ENCODE measurements around the gene STPG3. TPM values are rescaled to one million over a fixed set of nuclear protein-coding genes. Genes with fewer than 3 reads are reported as not detected.

Gene STPG3
- total and polyA plus RNA-seq, 9 of the 15 experiments (the other 6 are each of a cell fraction or from before 2014, with no cell fraction given), result not detected

DNA sequence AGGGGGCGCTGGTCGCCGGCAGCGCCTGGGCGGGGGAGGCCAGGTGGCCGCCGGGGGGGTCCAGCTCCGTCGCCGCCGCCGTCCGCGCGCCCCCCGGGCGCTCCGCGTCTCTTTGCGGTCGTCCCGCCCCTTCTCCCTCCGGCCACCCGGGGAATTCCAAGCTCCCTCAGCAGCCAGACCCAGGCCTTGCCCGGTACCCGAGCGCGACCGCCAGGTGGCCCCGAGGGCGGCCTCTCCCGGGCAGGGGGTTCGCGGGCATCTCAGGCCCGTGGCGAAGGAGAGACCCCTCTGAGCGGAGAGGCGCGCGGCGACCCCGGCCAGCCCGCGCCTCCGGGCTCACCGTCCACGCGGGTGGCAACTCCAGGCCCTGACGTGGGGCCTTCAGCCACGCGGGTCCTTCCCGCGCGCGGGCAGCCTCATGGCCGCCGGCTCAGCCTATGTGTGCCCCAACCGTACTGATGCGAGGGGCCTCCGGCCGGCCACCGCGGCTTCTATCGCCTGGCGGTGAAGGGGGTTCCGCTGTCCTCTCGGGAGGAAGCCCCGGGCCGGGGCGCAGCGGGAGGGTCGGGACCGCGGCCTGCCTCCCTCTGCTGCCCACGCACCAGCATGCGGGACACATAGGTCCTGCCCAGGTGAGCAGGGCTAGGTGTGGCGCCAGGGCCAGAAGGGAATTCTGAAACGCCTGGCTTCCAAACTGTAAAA, 51.5 kb downstream of the STPG3 start (continued):
- TF ChIP-seq ETS2 (tag; IDR thresholded peaks at IDR 0.05; ENCODE audit: borderline replicate concordance, poor library complexity, severe bottlenecking), result no peak
- no peak for TF ChIP-seq ZNF785 (CRISPR knock-in tag; IDR thresholded peaks at IDR 0.05)
- TF ChIP-seq, protein P1, sequence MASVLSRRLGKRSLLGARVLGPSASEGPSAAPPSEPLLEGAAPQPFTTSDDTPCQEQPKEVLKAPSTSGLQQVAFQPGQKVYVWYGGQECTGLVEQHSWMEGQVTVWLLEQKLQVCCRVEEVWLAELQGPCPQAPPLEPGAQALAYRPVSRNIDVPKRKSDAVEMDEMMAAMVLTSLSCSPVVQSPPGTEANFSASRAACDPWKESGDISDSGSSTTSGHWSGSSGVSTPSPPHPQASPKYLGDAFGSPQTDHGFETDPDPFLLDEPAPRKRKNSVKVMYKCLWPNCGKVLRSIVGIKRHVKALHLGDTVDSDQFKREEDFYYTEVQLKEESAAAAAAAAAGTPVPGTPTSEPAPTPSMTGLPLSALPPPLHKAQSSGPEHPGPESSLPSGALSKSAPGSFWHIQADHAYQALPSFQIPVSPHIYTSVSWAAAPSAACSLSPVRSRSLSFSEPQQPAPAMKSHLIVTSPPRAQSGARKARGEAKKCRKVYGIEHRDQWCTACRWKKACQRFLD (CRISPR knock-in tag; IDR thresholded peaks at IDR 0.05), result peak; percentile 74
- no peak for TF ChIP-seq ZC3H11A (IDR thresholded peaks at IDR 0.05; ENCODE audit: low read depth, low read length)
- TF ChIP-seq, protein P2, sequence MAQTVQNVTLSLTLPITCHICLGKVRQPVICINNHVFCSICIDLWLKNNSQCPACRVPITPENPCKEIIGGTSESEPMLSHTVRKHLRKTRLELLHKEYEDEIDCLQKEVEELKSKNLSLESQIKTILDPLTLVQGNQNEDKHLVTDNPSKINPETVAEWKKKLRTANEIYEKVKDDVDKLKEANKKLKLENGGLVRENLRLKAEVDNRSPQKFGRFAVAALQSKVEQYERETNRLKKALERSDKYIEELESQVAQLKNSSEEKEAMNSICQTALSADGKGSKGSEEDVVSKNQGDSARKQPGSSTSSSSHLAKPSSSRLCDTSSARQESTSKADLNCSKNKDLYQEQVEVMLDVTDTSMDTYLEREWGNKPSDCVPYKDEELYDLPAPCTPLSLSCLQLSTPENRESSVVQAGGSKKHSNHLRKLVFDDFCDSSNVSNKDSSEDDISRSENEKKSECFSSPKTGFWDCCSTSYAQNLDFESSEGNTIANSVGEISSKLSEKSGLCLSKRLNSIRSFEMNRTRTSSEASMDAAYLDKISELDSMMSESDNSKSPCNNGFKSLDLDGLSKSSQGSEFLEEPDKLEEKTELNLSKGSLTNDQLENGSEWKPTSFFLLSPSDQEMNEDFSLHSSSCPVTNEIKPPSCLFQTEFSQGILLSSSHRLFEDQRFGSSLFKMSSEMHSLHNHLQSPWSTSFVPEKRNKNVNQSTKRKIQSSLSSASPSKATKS (CRISPR knock-in tag; IDR thresholded peaks at IDR 0.05), result no peak
- TF ChIP-seq, protein P3, sequence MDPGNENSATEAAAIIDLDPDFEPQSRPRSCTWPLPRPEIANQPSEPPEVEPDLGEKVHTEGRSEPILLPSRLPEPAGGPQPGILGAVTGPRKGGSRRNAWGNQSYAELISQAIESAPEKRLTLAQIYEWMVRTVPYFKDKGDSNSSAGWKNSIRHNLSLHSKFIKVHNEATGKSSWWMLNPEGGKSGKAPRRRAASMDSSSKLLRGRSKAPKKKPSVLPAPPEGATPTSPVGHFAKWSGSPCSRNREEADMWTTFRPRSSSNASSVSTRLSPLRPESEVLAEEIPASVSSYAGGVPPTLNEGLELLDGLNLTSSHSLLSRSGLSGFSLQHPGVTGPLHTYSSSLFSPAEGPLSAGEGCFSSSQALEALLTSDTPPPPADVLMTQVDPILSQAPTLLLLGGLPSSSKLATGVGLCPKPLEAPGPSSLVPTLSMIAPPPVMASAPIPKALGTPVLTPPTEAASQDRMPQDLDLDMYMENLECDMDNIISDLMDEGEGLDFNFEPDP (CRISPR knock-in tag; IDR thresholded peaks at IDR 0.05), result no peak
- TF ChIP-seq ZNF165 (CRISPR knock-in tag; IDR thresholded peaks at IDR 0.05; ENCODE audit: borderline replicate concordance), result no peak
- TF ChIP-seq ZNF124 (CRISPR knock-in tag; IDR thresholded peaks at IDR 0.05), result no peak
- no peak for TF ChIP-seq CC2D1A (IDR thresholded peaks at IDR 0.05)
- 0 out of 2 replicates have a peak, but pooled peaks have one; percentile 14 for TF ChIP-seq MTA1 (IDR thresholded peaks at IDR 0.05; ENCODE audit: borderline replicate concordance)
- TF ChIP-seq, protein P4, sequence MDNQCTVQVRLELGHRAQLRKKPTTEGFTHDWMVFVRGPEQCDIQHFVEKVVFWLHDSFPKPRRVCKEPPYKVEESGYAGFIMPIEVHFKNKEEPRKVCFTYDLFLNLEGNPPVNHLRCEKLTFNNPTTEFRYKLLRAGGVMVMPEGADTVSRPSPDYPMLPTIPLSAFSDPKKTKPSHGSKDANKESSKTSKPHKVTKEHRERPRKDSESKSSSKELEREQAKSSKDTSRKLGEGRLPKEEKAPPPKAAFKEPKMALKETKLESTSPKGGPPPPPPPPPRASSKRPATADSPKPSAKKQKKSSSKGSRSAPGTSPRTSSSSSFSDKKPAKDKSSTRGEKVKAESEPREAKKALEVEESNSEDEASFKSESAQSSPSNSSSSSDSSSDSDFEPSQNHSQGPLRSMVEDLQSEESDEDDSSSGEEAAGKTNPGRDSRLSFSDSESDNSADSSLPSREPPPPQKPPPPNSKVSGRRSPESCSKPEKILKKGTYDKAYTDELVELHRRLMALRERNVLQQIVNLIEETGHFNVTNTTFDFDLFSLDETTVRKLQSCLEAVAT (IDR thresholded peaks at IDR 0.05), result no peak
- TF ChIP-seq CREB1 (IDR thresholded peaks at IDR 0.05), result no peak
- TF ChIP-seq CREB1 (CRISPR knock-in tag; IDR thresholded peaks at IDR 0.05), result peak; percentile 69
- TF ChIP-seq, protein P5, sequence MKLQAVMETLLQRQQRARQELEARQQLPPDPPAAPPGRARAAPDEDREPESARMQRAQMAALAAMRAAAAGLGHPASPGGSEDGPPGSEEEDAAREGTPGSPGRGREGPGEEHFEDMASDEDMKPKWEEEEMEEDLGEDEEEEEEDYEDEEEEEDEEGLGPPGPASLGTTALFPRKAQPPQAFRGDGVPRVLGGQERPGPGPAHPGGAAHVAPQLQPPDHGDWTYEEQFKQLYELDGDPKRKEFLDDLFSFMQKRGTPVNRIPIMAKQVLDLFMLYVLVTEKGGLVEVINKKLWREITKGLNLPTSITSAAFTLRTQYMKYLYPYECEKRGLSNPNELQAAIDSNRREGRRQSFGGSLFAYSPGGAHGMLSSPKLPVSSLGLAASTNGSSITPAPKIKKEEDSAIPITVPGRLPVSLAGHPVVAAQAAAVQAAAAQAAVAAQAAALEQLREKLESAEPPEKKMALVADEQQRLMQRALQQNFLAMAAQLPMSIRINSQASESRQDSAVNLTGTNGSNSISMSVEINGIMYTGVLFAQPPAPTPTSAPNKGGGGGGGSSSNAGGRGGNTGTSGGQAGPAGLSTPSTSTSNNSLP (IDR thresholded peaks at IDR 0.05; ENCODE audit: borderline replicate concordance, low read depth, low read length), result no peak
- TF ChIP-seq ZNF239 (CRISPR knock-in tag; IDR thresholded peaks at IDR 0.05), result no peak
- TF ChIP-seq FOXJ2 (tag; IDR thresholded peaks at IDR 0.05), result no peak
- no peak for TF ChIP-seq ZKSCAN1 (IDR thresholded peaks at IDR 0.05; ENCODE audit: low read depth, low read length)
- TF ChIP-seq, protein P6, sequence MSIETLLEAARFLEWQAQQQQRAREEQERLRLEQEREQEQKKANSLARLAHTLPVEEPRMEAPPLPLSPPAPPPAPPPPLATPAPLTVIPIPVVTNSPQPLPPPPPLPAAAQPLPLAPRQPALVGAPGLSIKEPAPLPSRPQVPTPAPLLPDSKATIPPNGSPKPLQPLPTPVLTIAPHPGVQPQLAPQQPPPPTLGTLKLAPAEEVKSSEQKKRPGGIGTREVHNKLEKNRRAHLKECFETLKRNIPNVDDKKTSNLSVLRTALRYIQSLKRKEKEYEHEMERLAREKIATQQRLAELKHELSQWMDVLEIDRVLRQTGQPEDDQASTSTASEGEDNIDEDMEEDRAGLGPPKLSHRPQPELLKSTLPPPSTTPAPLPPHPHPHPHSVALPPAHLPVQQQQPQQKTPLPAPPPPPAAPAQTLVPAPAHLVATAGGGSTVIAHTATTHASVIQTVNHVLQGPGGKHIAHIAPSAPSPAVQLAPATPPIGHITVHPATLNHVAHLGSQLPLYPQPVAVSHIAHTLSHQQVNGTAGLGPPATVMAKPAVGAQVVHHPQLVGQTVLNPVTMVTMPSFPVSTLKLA (conservative IDR thresholded peaks at IDR 0.05), result peak in 1 of 2 experiments; percentile 62; a peak in 2 of 4 replicates
